ENCODE data around the gene MAPK8IP1. TPM values are rescaled to one million over a fixed set of nuclear protein-coding genes. Genes with fewer than 3 reads are reported as not detected.

Gene MAPK8IP1
- total RNA-seq, 6 experiments from 2014 or later: 1.7 to 6.2 (median 2.6) TPM

- Histone ChIP-seq H3K9me3 (no peaks in the 10 kb centered on the region), H3K4me3 (no peak overlapping the region), H3K27ac (no peak overlapping the region), H3K36me3 (peaks cover 5 to 90% (median 66%) of the 10 kb centered on the region in 4 donors), H3K4me1 (no peaks in the 10 kb centered on the region), H3K27me3 (no peaks in the 10 kb centered on the region)
- no CpG with 5 or more reads among the region's 2 CpGs for WGBS (ENCODE audit: insufficient coverage, low coverage, low lambda C conversion rate, missing lambda C conversion rate)
- DNase-seq (no peak), ATAC-seq (no peak)
- TF ChIP-seq POLR2A (IDR thresholded peaks at IDR 0.05) (no peak), CTCF (IDR thresholded peaks at IDR 0.05) (no peak)
- intact Hi-C loops (cut with DNase I): no loop called here
Measured at GRCh38 chr11:45871638-45872037, 13.8 kb upstream of the MAPK8IP1 start.

- no peak for TF ChIP-seq POLR2A (IDR thresholded peaks at IDR 0.05)
- TF ChIP-seq CTCF (IDR thresholded peaks at IDR 0.05): peak; percentile 43 to 61 (median 48)
- H3K27ac ChIP-seq: no peak overlapping the region
- intact Hi-C loops (cut with DNase I): no loop called here
- peaks cover 5 to 90% (median 61%) of the 10 kb centered on the region in 4 donors for H3K36me3 ChIP-seq
- 53% methylated on average over 3 of the region's 9 CpGs for WGBS (ENCODE audit: insufficient coverage, low coverage, low lambda C conversion rate, missing lambda C conversion rate)
- no peaks in the 10 kb centered on the region for H3K27me3 ChIP-seq
- no peak overlapping the region for H3K4me3 ChIP-seq
- H3K9me3 ChIP-seq: no peaks in the 10 kb centered on the region
- no peaks in the 10 kb centered on the region for H3K4me1 ChIP-seq
- ATAC-seq (peak; percentile 71 to 85 (median 77)), DNase-seq (no peak)
Measured at GRCh38 chr11:45872651-45873356, 12.6 kb upstream of the MAPK8IP1 start.

- DNase-seq (no peak), ATAC-seq (no peak)
- H3K9me3 ChIP-seq: no peaks in the 10 kb centered on the region
- H3K4me1 ChIP-seq: no peaks in the 10 kb centered on the region
- TF ChIP-seq POLR2A (IDR thresholded peaks at IDR 0.05) (no peak), CTCF (IDR thresholded peaks at IDR 0.05) (no peak)
- intact Hi-C loops (cut with DNase I): no loop called here
- H3K36me3 ChIP-seq: peaks cover 0 to 86% (median 52%) of the 10 kb centered on the region in 4 donors
- H3K27ac ChIP-seq: no peak overlapping the region
- H3K4me3 ChIP-seq: no peak overlapping the region
- no peaks in the 10 kb centered on the region for H3K27me3 ChIP-seq
- WGBS (ENCODE audit: insufficient coverage, low coverage, low lambda C conversion rate, missing lambda C conversion rate): 56% methylated on average over 5 of the region's 6 CpGs
Measured at GRCh38 chr11:45876401-45876800, 9.1 kb upstream of the MAPK8IP1 start.

- Histone ChIP-seq H3K27ac (no peak overlapping the region), H3K4me1 (no peaks in the 10 kb centered on the region), H3K4me3 (no peak overlapping the region), H3K27me3 (no peaks in the 10 kb centered on the region), H3K36me3 (peaks cover 0 to 86% (median 52%) of the 10 kb centered on the region in 4 donors), H3K9me3 (no peaks in the 10 kb centered on the region)
- DNase-seq (no peak), ATAC-seq (no peak)
- TF ChIP-seq POLR2A (IDR thresholded peaks at IDR 0.05) (no peak), CTCF (IDR thresholded peaks at IDR 0.05) (no peak)
- intact Hi-C loops (cut with DNase I): no loop called here
- WGBS (ENCODE audit: insufficient coverage, low coverage, low lambda C conversion rate, missing lambda C conversion rate): 95% methylated on average over 4 of the region's 8 CpGs
Measured at GRCh38 chr11:45877221-45877620, 8.2 kb upstream of the MAPK8IP1 start.
